ENCODE measurements around the gene FAM168B.
"Not testable (repeated sequence)": the region's sequence is repeated elsewhere in the genome, so short reads cannot be mapped to it uniquely, and the experiment has no call there.

FAM168B gene

GRCh38 chr2:131094463-131095281, 1.4 kb upstream of the FAM168B start:
- DNase-seq: no peak

GRCh38 chr2:131093696-131094462, 619 bp upstream of the FAM168B start:
- DNase-seq: peak; percentile 88

- no peak for DNase-seq
These were observed 728 bp downstream of the FAM168B start for GRCh38 chr2:131092458-131093005.

- DNase-seq: no peak
These were observed 7.6 kb downstream of the FAM168B start for GRCh38 chr2:131085646-131086045.

- no peak for DNase-seq
These were observed 12.1 kb downstream of the FAM168B start for GRCh38 chr2:131081190-131081589.

DNA sequence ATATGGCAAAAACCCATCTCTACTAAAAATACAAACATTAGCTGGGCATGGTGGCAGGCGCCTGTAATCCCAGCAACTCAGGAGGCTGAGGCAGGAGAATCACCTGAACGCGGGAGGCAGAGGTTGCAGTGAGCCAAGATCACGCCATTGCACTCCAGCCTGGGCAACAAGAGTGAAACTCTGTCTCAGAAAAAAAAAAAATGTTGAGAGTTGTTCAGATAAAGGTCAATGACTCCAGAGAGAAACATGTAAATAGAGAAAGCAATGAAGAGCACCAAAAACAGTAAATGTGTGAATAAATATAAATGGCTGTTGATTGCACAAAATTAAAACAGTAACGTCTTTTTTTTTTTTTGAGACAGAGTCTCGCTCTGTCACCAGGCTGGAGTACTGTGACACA, 13.3 kb downstream of the FAM168B start:
- not testable (repeated sequence) for DNase-seq

- no peak for DNase-seq
These were observed 15.3 kb downstream of the FAM168B start for GRCh38 chr2:131077966-131078365.

GRCh38 chr2:131077182-131077846, 15.9 kb downstream of the FAM168B start:
- no peak for DNase-seq

DNA sequence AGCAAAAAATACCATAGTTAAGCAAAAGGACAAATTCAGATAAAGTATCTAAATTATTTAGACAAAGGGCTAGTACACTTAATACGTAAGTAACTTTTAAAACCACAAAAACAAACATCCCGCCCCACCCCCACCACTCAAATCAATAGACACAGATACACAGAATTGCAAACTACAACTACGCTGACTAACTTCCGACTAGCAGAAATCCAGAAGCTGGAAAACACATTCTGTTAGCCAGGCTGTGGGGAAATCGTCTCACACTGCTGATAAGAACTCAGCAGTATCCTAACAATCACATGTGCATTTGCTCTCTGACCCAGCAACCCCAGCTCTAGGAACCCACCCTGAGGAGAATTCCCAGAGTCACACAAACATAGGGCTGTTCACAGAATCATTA, 16.6 kb downstream of the FAM168B start:
- DNase-seq: no peak

DNA sequence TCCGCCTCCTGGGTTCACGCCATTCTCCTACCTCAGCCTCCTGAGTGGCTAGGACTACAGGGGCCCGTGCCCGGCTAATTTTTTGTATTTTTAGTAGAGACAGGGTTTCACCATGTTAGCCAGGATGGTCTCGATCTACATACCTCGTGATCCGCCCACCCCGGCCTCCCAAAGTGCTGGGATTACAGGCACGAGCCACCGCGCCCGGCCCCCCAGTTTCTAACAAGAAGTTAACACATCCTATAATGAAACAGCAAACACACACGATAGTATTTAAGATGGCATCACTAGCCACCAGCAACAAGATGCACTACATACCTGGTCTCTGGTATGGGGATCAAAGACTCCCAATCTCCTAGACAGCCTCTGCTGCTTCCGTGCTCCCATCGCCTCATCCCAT, 17.7 kb downstream of the FAM168B start:
- not testable (repeated sequence) for DNase-seq

DNA sequence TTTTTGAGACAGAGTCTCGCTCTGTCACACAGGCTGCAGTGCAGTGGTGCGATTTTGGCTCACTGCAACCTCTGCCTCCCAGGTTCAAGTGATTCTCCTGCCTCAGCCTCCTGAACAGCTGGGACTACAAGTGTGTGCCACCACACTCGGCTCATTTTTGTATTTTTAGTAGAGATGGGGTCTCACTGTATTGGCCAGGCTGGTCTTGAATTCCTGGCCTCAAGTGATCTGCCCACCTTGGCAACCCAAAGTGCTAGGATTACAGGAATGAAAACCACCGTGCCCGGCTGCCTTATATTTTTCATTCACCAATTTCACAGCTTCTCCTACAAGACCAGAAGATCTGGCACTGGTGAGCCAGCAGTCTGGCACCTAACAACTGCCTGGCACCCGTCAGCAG, 25.1 kb downstream of the FAM168B start:
- not testable (repeated sequence) for DNase-seq

DNA sequence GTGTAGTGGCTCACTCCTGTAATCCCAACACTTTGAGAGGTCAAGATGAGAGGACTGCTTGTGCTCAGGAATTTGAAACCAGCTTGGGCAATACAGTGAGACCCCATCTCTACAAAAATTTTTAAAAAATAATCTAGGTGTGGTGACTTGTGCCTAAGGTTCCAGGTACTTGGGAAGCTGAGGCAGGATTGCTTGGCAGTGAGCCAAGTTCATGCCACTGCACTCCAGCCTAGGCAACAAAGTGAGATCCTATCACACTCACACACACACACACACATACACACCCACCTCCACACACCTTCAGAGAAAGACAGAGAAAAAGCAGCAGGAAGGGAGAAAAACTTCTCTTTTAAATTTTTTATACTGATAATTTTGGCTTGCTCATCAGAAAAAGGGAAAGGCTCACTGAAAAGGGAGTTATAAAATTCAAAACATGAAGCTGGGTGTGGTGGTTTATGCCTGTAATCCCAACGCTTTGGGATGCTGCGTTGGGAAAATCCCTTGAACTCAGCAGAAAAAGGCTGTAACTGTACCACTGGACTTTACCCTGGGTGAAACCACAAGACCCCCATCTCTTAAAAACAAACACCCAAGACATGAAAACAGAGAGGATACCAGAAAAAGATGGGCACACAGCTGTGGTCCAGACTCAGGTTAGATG, 25.7 kb downstream of the FAM168B start:
- DNase-seq: no peak

GRCh38 chr2:131064589-131065512, 28.4 kb downstream of the FAM168B start:
- DNase-seq: no peak

DNA sequence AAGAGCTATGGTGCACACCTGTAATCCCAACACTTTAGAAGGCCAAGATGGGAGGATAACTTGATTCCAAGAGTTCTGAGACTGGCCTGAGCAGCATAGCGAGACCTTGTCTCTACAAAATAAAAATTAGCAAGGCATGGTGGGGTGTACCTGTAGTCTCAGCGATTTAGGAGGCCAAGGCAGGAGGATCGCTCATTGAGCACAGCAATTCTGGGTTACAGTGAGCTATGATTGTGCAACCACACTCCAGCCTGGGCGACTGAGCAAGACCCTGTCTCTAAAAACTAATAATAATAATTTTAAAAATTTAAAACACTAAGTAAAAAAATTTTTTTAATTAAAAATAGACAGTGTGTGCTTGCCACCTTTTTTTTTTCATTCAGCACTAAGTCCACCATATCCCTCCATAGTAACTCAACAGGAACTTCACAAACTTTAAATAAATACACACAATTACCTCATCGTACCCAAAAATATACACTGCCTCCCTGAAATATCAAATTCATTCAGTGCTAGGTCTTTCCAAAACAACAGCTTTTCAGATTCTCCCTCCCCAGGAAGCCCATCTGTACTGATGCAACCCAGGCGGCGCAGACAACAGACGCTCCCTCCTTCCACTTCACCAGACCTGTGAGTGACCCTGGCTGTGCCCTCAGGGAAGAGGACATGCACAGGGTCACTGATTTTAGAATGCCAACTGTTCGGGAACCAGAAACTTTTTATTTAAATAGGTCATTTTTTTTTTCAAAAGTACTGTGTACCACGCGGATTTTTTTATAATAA, 29.6 kb downstream of the FAM168B start:
- no peak for DNase-seq

GRCh38 chr2:131058920-131059319, 34.3 kb downstream of the FAM168B start:
- peak; percentile 81 for DNase-seq

DNA sequence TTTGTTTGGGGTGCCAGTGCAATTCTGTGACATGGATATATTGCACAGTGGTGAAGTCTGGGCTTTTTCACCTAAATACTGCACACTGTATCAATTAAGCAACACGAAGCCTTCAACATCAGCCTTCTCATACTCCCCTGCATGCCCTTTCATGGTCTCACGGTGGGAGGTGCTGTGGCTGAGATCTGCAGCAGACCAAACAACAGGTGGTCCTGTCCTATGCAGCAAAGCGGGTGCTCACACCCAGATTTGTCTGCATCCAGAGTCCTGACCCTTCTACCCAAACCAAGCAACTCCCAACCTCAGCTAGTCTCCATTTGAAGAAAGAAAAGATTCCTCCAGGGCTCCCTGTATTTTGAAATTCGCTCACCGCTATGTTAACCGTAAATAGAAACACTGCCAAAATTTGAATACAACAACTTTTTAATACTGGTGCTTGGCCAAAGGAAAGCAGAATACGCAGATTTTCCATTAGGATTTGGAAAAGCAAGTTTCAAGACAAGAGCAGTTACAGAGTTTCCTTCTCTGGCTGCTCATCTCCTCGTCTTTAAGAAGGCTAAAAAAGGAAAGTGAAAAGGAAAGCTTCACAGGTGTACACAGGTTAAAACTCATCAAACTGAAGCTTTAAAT, 34.9 kb downstream of the FAM168B start:
- DNase-seq: no peak

DNA sequence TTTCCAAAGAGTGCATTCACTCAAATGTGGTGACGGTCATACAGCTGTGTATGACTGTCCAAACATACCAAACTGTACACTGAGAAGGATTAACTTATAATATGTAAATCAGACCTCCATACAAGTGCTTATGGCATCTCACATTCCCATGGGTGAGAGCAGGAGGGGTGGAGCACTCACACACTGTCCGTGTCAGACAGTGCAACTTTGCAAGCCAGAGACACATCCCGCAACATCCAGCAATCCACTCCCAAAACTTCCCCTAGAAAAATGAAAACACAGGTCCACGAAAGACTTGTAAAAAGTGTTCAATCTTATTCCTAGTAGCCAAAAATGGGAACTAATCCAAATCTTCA, 36.4 kb downstream of the FAM168B start:
- no peak for DNase-seq

GRCh38 chr2:131056204-131056931, 36.9 kb downstream of the FAM168B start:
- peak; percentile 46 for DNase-seq

Data from midbrain (tissue), 1 donor.